Fibroblast of villous mesenchyme (primary cell): ENCODE data around the gene HTR2B. TPM values are rescaled to one million over a fixed set of nuclear protein-coding genes. Genes with fewer than 3 reads are reported as not detected.
"Not testable (repeated sequence)": the region's sequence is repeated elsewhere in the genome, so short reads cannot be mapped to it uniquely, and the experiment has no call there.

Experiments
- DNase-seq: peaks from one replicate; pipeline ENCODE4 v3.0.0-alpha.2; 2010; ENCODE audit warnings: low read depth
- H3K4me3 ChIP-seq: 2 replicates; pipeline ENCODE4 v1.5.1; 2011; ENCODE audit warnings: low read depth, mild to moderate bottlenecking, low read length
- total RNA-seq: library from RNA; depleted of rRNA; stranded (reverse); fragments of >200 nt; gene quantifications from 2 replicates; pipeline ENCODE4 v1.2.3, GENCODE V29; 2012
- TF ChIP-seq, protein P1 (sequence below): IDR thresholded peaks from 2 replicates; pipeline ENCODE4 v1.5.1; 2012; ENCODE audit warnings: low read depth, mild to moderate bottlenecking, low read length; ENCODE audit not compliant: insufficient read depth

Gene HTR2B
- total RNA-seq, 1 donor, result 159 TPM

DNA sequence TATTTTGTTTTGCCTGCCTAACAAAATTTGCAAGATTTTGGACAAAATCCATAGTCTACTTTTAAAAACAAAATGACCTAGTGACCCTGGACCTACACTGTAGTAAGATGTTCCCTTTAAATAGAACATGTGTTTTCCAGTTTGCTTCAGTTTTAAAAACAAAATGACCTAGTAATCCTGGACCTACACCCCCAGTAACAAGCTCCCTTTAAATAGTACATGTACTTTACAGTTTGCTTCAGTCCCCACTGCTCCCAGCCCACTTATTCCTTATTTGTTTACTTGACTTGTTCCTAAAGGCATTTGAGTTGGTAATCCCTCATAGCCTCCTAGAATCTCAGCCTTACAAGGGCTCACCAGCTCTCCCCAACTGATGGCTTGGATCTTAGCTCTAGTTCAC is 34.5 kb upstream of the HTR2B start:
- peak; percentile 91 for DNase-seq
- no peak overlapping the region for H3K4me3 ChIP-seq
- TF ChIP-seq, protein P1, sequence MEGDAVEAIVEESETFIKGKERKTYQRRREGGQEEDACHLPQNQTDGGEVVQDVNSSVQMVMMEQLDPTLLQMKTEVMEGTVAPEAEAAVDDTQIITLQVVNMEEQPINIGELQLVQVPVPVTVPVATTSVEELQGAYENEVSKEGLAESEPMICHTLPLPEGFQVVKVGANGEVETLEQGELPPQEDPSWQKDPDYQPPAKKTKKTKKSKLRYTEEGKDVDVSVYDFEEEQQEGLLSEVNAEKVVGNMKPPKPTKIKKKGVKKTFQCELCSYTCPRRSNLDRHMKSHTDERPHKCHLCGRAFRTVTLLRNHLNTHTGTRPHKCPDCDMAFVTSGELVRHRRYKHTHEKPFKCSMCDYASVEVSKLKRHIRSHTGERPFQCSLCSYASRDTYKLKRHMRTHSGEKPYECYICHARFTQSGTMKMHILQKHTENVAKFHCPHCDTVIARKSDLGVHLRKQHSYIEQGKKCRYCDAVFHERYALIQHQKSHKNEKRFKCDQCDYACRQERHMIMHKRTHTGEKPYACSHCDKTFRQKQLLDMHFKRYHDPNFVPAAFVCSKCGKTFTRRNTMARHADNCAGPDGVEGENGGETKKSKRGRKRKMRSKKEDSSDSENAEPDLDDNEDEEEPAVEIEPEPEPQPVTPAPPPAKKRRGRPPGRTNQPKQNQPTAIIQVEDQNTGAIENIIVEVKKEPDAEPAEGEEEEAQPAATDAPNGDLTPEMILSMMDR, result no peak

DNA sequence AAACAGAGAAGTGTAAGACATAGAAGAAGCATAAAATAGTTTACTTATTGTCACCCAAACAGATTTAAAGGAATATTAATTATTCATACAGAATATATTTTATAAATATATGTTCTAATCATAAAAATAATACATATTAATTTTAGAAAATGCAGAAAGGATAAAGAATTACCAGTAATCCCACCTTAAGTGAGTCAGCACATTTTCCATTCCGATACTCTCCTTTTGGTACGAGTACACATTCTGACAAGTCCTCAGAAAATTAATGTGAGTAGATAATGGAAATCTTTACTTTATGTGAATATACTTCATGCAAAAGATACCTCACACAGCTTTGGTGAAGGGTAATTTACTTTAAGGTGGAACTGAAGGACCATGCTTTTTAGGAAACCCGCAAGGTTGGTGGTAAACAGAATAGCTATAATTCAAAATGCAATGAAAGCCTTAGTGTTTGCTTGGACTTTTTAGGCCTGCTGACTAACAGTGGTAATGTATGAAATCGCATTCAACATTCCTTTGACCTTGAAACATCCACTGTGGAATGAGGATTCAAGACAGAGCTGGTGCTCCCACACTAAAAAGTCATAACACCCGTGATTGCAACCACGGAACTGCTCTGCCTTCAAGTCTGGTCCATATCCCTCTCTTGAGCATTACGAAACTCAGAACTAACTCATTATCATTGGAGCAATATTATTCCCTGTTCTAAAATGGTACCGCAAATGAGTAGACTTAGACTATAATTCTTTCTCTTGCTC is 28.1 kb upstream of the HTR2B start:
- no peak overlapping the region for H3K4me3 ChIP-seq
- TF ChIP-seq, protein P1, result no peak
- peak; percentile 94 for DNase-seq

DNA sequence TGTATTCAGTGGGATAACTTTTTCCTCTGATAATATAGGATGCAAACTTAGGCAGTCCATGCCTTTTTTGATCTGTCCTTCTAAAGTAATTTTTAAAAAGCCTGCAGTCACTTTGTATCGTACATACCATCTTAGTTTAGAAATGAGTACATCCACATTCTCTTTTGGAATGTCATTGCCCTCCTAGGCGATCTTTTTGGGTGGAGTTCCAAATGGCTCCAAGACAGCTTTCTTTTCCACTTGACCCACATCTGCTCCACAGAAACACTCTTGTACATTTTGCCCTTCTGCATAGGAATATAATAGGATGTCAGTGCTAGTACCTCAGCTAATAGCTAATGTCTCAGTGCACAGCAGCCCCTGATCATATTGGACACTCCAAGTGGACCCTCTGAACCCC is 21.8 kb upstream of the HTR2B start:
- no peak for DNase-seq
- H3K4me3 ChIP-seq, result no peak overlapping the region
- TF ChIP-seq, protein P1, result no peak

DNA sequence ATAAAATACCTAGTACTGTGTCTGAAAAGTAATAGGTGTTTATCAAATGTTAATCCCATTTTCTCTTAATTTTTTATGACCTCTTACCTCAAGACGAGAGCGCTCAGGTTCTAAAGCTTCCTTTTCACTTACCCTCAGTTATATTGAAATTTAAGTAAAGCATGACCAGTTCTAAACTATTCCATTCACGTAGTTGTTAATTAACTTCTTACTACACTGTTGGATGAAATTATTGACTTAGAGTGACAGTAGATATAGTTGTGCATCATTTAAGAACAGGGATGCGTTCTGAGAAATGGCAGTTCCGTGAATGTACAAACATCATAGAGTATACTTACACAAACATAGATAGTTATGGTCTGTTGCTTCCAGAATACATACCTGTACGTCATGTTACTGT is 20.1 kb upstream of the HTR2B start:
- H3K4me3 ChIP-seq, result no peak overlapping the region
- no peak for DNase-seq
- TF ChIP-seq, protein P1, result no peak

DNA sequence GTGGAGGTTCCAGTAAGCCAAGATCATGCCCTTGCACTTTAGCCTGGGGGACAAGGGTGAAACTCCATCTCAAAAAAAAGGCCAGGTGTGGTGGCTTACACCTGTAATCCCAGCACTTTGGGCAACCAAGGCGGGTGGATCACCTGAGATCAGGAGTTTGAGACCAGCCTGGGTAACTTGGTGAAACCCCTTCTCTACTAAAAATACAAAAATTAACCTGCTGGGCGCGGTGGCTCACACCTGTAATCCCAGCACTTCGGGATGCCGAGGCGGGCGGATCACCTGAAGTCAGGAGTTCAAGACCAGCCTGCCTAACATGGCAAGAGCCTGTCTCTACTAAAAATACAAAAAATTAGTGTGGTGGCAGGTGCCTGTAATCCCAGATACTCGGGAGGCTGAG is 16.0 kb upstream of the HTR2B start:
- not testable (repeated sequence) for H3K4me3 ChIP-seq, DNase-seq

DNA sequence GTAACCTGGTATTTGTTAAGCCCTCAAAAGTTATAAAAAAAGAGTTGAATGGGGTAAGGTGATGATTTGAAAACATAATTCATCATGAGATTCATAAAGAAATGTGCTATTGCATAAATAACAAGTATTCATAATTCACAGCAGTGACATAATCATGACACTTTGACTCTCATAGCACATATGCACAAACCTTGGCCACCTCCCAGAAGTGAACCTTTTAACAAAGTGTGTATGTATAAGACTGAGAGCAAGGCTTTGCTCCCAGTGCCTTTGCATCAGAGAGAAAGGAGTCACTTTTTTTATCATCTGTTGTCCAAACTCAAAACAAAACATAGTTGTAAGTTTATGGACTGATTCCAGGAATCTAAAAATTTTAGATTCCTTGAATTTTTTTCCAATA is 15.0 kb upstream of the HTR2B start:
- TF ChIP-seq, protein P1, result no peak
- DNase-seq, result no peak
- H3K4me3 ChIP-seq, result no peak overlapping the region

DNA sequence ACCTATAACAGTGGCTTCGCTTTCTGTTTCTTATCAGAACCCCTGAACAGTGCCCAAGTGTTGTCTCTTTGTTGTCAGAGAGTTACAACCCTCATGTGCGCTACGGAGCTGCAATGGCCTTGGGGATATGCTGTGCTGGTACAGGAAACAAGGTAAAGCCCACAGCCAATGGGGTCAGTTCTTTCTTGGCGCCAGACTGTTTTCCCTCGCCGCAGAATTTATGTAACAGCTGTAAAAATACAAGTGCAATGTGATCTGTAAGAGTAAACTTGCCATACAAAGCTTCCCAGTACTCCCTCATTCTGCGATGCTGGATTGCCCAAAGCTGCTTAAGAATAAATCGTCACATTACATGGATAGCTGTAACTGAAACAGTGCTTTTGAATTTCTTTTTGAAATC is 13.9 kb upstream of the HTR2B start:
- H3K4me3 ChIP-seq, result no peak overlapping the region
- DNase-seq, result peak; percentile 47
- TF ChIP-seq, protein P1, result no peak
